ENCODE results near the gene SNAP29.

- TF ChIP-seq ZNF518B (CRISPR knock-in tag; IDR thresholded peaks at IDR 0.05) (no peak), ZNF197 (CRISPR knock-in tag; IDR thresholded peaks at IDR 0.05; ENCODE audit: low read depth) (no peak), CTBP1 (IDR thresholded peaks at IDR 0.05; ENCODE audit: borderline replicate concordance) (no peak), PTBP1 (IDR thresholded peaks at IDR 0.05; ENCODE audit: low read depth, low read length) (no peak), CTCF (IDR thresholded peaks at IDR 0.05 in 2 of 3, conservative IDR thresholded peaks at IDR 0.05 in 1 of 3; ENCODE audit: insufficient read depth in 2 of 3, low read depth in 1 of 3, low read length in 3 of 3) (no peak)
These were observed 781 bp upstream of the SNAP29 start for GRCh38 chr22:20857838-20858614.
